Dedifferentiated amniotic fluid mesenchymal stem cell (primary cell): ENCODE results near the gene ARHGAP21.

Experiments
- DNase-seq: peaks from one replicate; pipeline ENCODE4 v3.0.0-alpha.2; 2016; ENCODE audit errors: extremely low spot score

ARHGAP21 gene

GRCh38 chr10:24722676-24723385 is 856 bp downstream of the ARHGAP21 start:
- peak; percentile 47 for DNase-seq

- no peak for DNase-seq
Observed at GRCh38 chr10:24722131-24722675, 1.5 kb downstream of the ARHGAP21 start.

- no peak for DNase-seq
Observed at GRCh38 chr10:24721229-24722106, 2.2 kb downstream of the ARHGAP21 start.

- DNase-seq: no peak
Observed at GRCh38 chr10:24720096-24720495, 3.6 kb downstream of the ARHGAP21 start.

- DNase-seq: peak; percentile 86
Observed at GRCh38 chr10:24718031-24718855, 5.4 kb downstream of the ARHGAP21 start.

GRCh38 chr10:24716295-24716694 is 7.4 kb downstream of the ARHGAP21 start:
- no peak for DNase-seq

- DNase-seq: no peak
Observed at GRCh38 chr10:24715246-24715769, 8.4 kb downstream of the ARHGAP21 start.

- no peak for DNase-seq
Observed at GRCh38 chr10:24713086-24713485, 10.6 kb downstream of the ARHGAP21 start.

- DNase-seq: no peak
Observed at GRCh38 chr10:24711465-24711864, 12.2 kb downstream of the ARHGAP21 start.

GRCh38 chr10:24708081-24708480 is 15.6 kb downstream of the ARHGAP21 start:
- no peak for DNase-seq

- no peak for DNase-seq
Observed at GRCh38 chr10:24707445-24707844, 16.2 kb downstream of the ARHGAP21 start.

- peak; percentile 75 for DNase-seq
Observed at GRCh38 chr10:24706479-24707118, 17.1 kb downstream of the ARHGAP21 start.

GRCh38 chr10:24703700-24704099 is 20.0 kb downstream of the ARHGAP21 start:
- DNase-seq: no peak

- no peak for DNase-seq
Observed at GRCh38 chr10:24701447-24701846, 22.2 kb downstream of the ARHGAP21 start.

GRCh38 chr10:24700948-24701347 is 22.7 kb downstream of the ARHGAP21 start:
- DNase-seq: no peak

- DNase-seq: no peak
Observed at GRCh38 chr10:24698270-24698669, 25.4 kb downstream of the ARHGAP21 start.

GRCh38 chr10:24697080-24697479 is 26.6 kb downstream of the ARHGAP21 start:
- no peak for DNase-seq

GRCh38 chr10:24695452-24695851 is 28.2 kb downstream of the ARHGAP21 start:
- DNase-seq: no peak

GRCh38 chr10:24694086-24694485 is 29.6 kb downstream of the ARHGAP21 start:
- no peak for DNase-seq

GRCh38 chr10:24690961-24691512 is 32.6 kb downstream of the ARHGAP21 start:
- DNase-seq: no peak
